IMR-90 (cell line): ENCODE data around the gene KEAP1. TPM values are rescaled to one million over a fixed set of nuclear protein-coding genes. Genes with fewer than 3 reads are reported as not detected.

Experiments
- ATAC-seq: fragments of 200-7000 bp; cut with Tn5 transposase; 2 replicates; pipeline ENCODE4 v1.9.1; 2020; ENCODE audit warnings: low read depth, mild to moderate bottlenecking, moderate library complexity
- BruUV-seq: library from RNA; stranded (reverse); fragments of 400-500 nt; replicated peaks from 2 replicates; lab custom pipeline; 2021; lab: Mats Ljungman, UMichigan
- CTCF ChIA-PET: fragments of 300-600 bp; formaldehyde crosslinking; extraction: SDS; loops from one replicate; lab custom pipeline; 2021; ENCODE audit warnings: antibody characterized with exemption; lab: Yijun Ruan, JAX
- POLR2A ChIA-PET: fragments of 300-600 bp; sonication (Branson Sonifier 250); formaldehyde crosslinking; loops from one replicate; lab custom pipeline; 2022; ENCODE audit warnings: antibody characterized with exemption; ENCODE audit not compliant: unreplicated experiment; lab: Charles Lee
- DNase-seq: peaks from one replicate; pipeline ENCODE4 v3.0.0; 2013
- H2AFZ ChIP-seq: replicated peaks from 2 replicates; pipeline ENCODE3; 2013; ENCODE audit warnings: low read length, mild to moderate bottlenecking; ENCODE audit not compliant: poor library complexity
- H2AK5ac ChIP-seq: 2 replicates; pipeline ENCODE4 v1.6.1; 2013; ENCODE audit warnings: low read depth, low read length, inconsistent platforms
- H2AK9ac ChIP-seq: replicated peaks from 2 replicates; pipeline ENCODE3; 2013; ENCODE audit warnings: mild to moderate bottlenecking, low read depth, low read length, moderate library complexity; ENCODE audit not compliant: poor library complexity
- H2BK120ac ChIP-seq: 2 replicates; pipeline ENCODE4 v1.6.1; 2013; ENCODE audit warnings: low read depth, low read length, inconsistent platforms
- H2BK15ac ChIP-seq: 3 replicates; pipeline ENCODE4 v1.6.1; 2013; ENCODE audit warnings: low read depth, low read length, inconsistent platforms
- H2BK20ac ChIP-seq: 2 replicates; pipeline ENCODE4 v1.6.1; 2013; ENCODE audit warnings: low read depth, mild to moderate bottlenecking, inconsistent platforms, low read length, moderate library complexity
- H2BK5ac ChIP-seq: 2 replicates; pipeline ENCODE4 v1.6.1; 2013; ENCODE audit warnings: mild to moderate bottlenecking, low read depth, low read length, inconsistent platforms; ENCODE audit not compliant: poor library complexity, severe bottlenecking
- H3K14ac ChIP-seq: replicated peaks from 2 replicates; pipeline ENCODE4 v1.6.1; 2013; ENCODE audit warnings: low read depth, low read length, inconsistent platforms
- H3K18ac ChIP-seq: 2 replicates; pipeline ENCODE4 v1.6.1; 2013; ENCODE audit warnings: low read depth, low read length, control low read depth
- H3K23ac ChIP-seq: 2 replicates; pipeline ENCODE4 v1.6.1; 2013; ENCODE audit warnings: low read depth, low read length, inconsistent platforms
- H3K27ac ChIP-seq: 2 replicates; pipeline ENCODE4 v1.5.1; 2013; ENCODE audit warnings: mild to moderate bottlenecking, control low read depth, low read length; ENCODE audit not compliant: insufficient read depth
- H3K27me3 ChIP-seq: 2 replicates; pipeline ENCODE4 v1.6.1; 2013; ENCODE audit warnings: low read length; ENCODE audit not compliant: control insufficient read depth, insufficient read depth
- H3K36me3 ChIP-seq: 2 replicates; pipeline ENCODE4 v1.6.1; 2013; ENCODE audit warnings: low read length, mixed read lengths; ENCODE audit not compliant: control insufficient read depth, insufficient read depth
- H3K4ac ChIP-seq: 2 replicates; pipeline ENCODE4 v1.6.1; 2013; ENCODE audit warnings: low read depth, low read length, inconsistent platforms
- H3K4me1 ChIP-seq: 2 replicates; pipeline ENCODE4 v1.6.1; 2013; ENCODE audit warnings: low read length, mixed read lengths; ENCODE audit not compliant: control insufficient read depth, insufficient read depth
- H3K4me2 ChIP-seq: 2 replicates; pipeline ENCODE4 v1.6.1; 2013; ENCODE audit warnings: low read depth, mild to moderate bottlenecking, control low read depth, low read length, moderate library complexity
- H3K4me3 ChIP-seq: 2 replicates; pipeline ENCODE4 v1.5.1; 2013; ENCODE audit warnings: low read depth, mild to moderate bottlenecking, control low read depth, low read length, moderate library complexity; ENCODE audit not compliant: insufficient read depth
- H3K56ac ChIP-seq: 2 replicates; pipeline ENCODE4 v1.6.1; 2013; ENCODE audit warnings: low read length, inconsistent platforms; ENCODE audit not compliant: insufficient read depth; ENCODE audit errors: extremely low read depth
- H3K79me1 ChIP-seq, 2 experiments: 2 replicates each; pipeline ENCODE4 v1.6.1; 2013; ENCODE audit warnings: low read length in 2 of 2, inconsistent platforms in 1 of 2, low read depth in 1 of 2
- H3K9ac ChIP-seq: 2 replicates; pipeline ENCODE4 v1.6.1; 2013; ENCODE audit warnings: low read depth, low read length, control low read depth
- H3K9me1 ChIP-seq: 2 replicates; pipeline ENCODE4 v1.6.1; 2013; ENCODE audit warnings: low read length, inconsistent platforms; ENCODE audit not compliant: insufficient read depth
- H3K9me3 ChIP-seq: 2 replicates; pipeline ENCODE4 v1.6.1; 2013; ENCODE audit warnings: low read length; ENCODE audit not compliant: control insufficient read depth, insufficient read depth
- H4K20me1 ChIP-seq: 2 replicates; pipeline ENCODE4 v1.6.1; 2013; ENCODE audit warnings: low read length, inconsistent platforms; ENCODE audit not compliant: insufficient read depth
- H4K5ac ChIP-seq: 2 replicates; pipeline ENCODE4 v1.6.1; 2013; ENCODE audit warnings: mild to moderate bottlenecking, low read depth, low read length, control low read depth
- H4K8ac ChIP-seq, 2 experiments: 2 replicates each; pipeline ENCODE4 v1.6.1; 2013; ENCODE audit warnings: low read depth in 2 of 2, low read length in 2 of 2, control low read depth in 1 of 2, inconsistent platforms in 1 of 2
- H4K91ac ChIP-seq: 2 replicates; pipeline ENCODE4 v1.6.1; 2013; ENCODE audit warnings: low read depth, low read length, inconsistent platforms; ENCODE audit not compliant: insufficient read depth
- BHLHE40 ChIP-seq: fragments of 150-350 bp; IDR thresholded peaks from 2 replicates; pipeline ENCODE4 v1.6.1; 2016; ENCODE audit warnings: mild to moderate bottlenecking, low read depth, low read length
- CEBPB ChIP-seq: IDR thresholded peaks from 2 replicates; pipeline ENCODE4 v1.6.1; 2012; ENCODE audit warnings: low read depth, low read length, improper control_type of control experiment
- CHD1 ChIP-seq: IDR thresholded peaks from 2 replicates; pipeline ENCODE4 v1.6.1; 2012; ENCODE audit warnings: low read depth, low read length, improper control_type of control experiment
- FOS ChIP-seq: fragments of 150-350 bp; IDR thresholded peaks from 2 replicates; pipeline ENCODE4 v1.6.1; 2016; ENCODE audit warnings: low read depth, low read length
- MAFK ChIP-seq: IDR thresholded peaks from 2 replicates; pipeline ENCODE4 v1.6.1; 2012; ENCODE audit warnings: low read depth, low read length, improper control_type of control experiment
- MAZ ChIP-seq: IDR thresholded peaks from 2 replicates; pipeline ENCODE4 v1.6.1; 2012; ENCODE audit warnings: low read depth, mild to moderate bottlenecking, low read length, improper control_type of control experiment, moderate library complexity, borderline replicate concordance
- MXI1 ChIP-seq: IDR thresholded peaks from 2 replicates; pipeline ENCODE4 v1.6.1; 2012; ENCODE audit warnings: low read depth, mild to moderate bottlenecking, low read length, moderate library complexity, borderline replicate concordance
- NFE2L2 ChIP-seq: fragments of 150-350 bp; IDR thresholded peaks from 2 replicates; pipeline ENCODE4 v1.6.1; 2016; ENCODE audit warnings: low read depth, mild to moderate bottlenecking, low read length
- POLR2A ChIP-seq: IDR thresholded peaks from 2 replicates; pipeline ENCODE4 v1.6.1; 2012; ENCODE audit warnings: mild to moderate bottlenecking, low read depth, low read length
- RAD21 ChIP-seq: IDR thresholded peaks from 2 replicates; pipeline ENCODE4 v1.6.1; 2012; ENCODE audit warnings: low read length, improper control_type of control experiment
- RCOR1 ChIP-seq: IDR thresholded peaks from 2 replicates; pipeline ENCODE4 v1.6.1; 2012; ENCODE audit warnings: mild to moderate bottlenecking, low read length, improper control_type of control experiment; ENCODE audit not compliant: insufficient replicate concordance
- RFX5 ChIP-seq: IDR thresholded peaks from 2 replicates; pipeline ENCODE4 v1.8.0; 2012; ENCODE audit warnings: low read depth, mild to moderate bottlenecking, low read length, moderate library complexity
- SMC3 ChIP-seq: fragments of 150-350 bp; IDR thresholded peaks from 2 replicates; pipeline ENCODE4 v1.6.1; 2016; ENCODE audit warnings: low read depth, mild to moderate bottlenecking, antibody characterized with exemption, low read length, moderate library complexity
- WGBS, 2 experiments: methylation state at CpG; one replicate each; pipeline versions ENCODE4 v1.1.5 to v1.1.7; 2013; ENCODE audit warnings: missing lambda C conversion rate in 2 of 2; ENCODE audit not compliant: insufficient read length in 1 of 2; ENCODE audit errors: extremely low coverage in 2 of 2; 5-methylcytosine and 5-hydroxymethylcytosine counted together
- dilution Hi-C: fragments of 300-500 bp; cut with HindIII; formaldehyde crosslinking; loops from one replicate; pipeline ENCODE4 v1.14.3; 2018; ENCODE audit warnings: low sequenced_read_pairs; ENCODE audit not compliant: unreplicated experiment
- in situ Hi-C: fragments of 300-500 bp; cut with MboI; formaldehyde crosslinking; loops from 3 replicates; pipeline ENCODE4 v1.14.3; 2019; ENCODE audit warnings: low sequenced_read_pairs, inconsistent platforms, mixed read lengths
- intact Hi-C: fragments of 100-400 bp; cut with micrococcal nuclease; formaldehyde crosslinking; loops from 2 replicates; pipeline ENCODE4 v1.10.0; 2022
- polyA plus RNA-seq, 3 experiments: library from polyadenylated mRNA; depleted of rRNA; stranded (reverse); fragments of >200 nt; gene quantifications; 2 replicates each; pipeline ENCODE4 v1.2.3, GENCODE V29; 2012; ENCODE audit warnings: low replicate concordance in 1 of 3
- total RNA-seq: library from RNA; depleted of rRNA; stranded (reverse); fragments of >200 nt; gene quantifications from 2 replicates; pipeline ENCODE4 v1.2.3, GENCODE V29; 2012
- TF ChIP-seq, protein P1 (sequence below): conservative IDR thresholded peaks from 2 replicates; pipeline ENCODE4 v1.5.1; 2012; ENCODE audit warnings: mild to moderate bottlenecking, low read depth, low read length, improper control_type of control experiment
- TF ChIP-seq, protein P2 (sequence below): fragments of 150-350 bp; IDR thresholded peaks from 2 replicates; pipeline ENCODE4 v1.6.1; 2016; ENCODE audit warnings: low read depth, mild to moderate bottlenecking, low read length, moderate library complexity, borderline replicate concordance
- TF ChIP-seq, protein P3 (sequence below): fragments of 150-350 bp; IDR thresholded peaks from 2 replicates; pipeline ENCODE4 v1.6.1; 2017; ENCODE audit warnings: mild to moderate bottlenecking, antibody characterized with exemption, low read length, low read depth

KEAP1 gene
- total and polyA plus RNA-seq, 2 of the 4 experiments (the other 2 are of a cell fraction), result 63.4 to 81.6 TPM

DNA sequence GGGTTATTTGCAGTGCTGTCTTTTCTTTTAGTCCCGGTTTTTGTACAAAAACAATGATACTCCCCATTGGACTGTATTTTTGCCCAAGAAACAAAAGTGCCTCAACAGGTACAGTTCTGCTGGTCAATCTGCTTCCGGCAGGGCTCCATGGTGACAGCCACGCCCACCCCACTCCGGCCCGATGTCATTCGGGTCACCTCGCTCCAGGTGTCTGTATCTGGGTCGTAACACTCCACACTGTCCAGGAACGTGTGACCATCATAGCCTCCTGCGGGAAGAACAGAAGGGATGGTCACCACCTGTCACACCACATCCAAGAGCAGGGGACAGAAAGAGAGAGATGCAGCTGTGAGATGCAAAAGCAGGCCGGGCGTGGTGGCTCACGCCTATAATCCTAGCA lies 16.6 kb downstream of the KEAP1 start:
- Histone ChIP-seq H3K56ac (no peak overlapping the region), H3K23ac (no peak overlapping the region), H4K91ac (no peak overlapping the region), H4K5ac (no peak overlapping the region), H3K27ac (no peak overlapping the region), H2AK9ac (no peak overlapping the region), H2BK120ac (no peak overlapping the region), H3K18ac (no peak overlapping the region), H2AFZ (no peak overlapping the region), H2BK5ac (no peak overlapping the region), H3K4ac (no peak overlapping the region), H3K9me3 (no peaks in the 10 kb centered on the region), H3K36me3 (peaks cover 50% of the 10 kb centered on the region), H2BK20ac (no peak overlapping the region), H3K79me1 (peaks cover 0 to 22% of the 10 kb centered on the region in 2 experiments; a peak in 1 of 4 replicates), H3K4me2 (no peak overlapping the region), H3K27me3 (no peaks in the 10 kb centered on the region), H3K14ac (no peak overlapping the region), H3K9ac (no peak overlapping the region), H2BK15ac (no peak overlapping the region), H3K4me3 (no peak overlapping the region), H4K8ac (no peak overlapping the region), H4K20me1 (peaks cover 14% of the 10 kb centered on the region), H3K4me1 (no peaks in the 10 kb centered on the region), H3K9me1 (no peaks in the 10 kb centered on the region), H2AK5ac (no peak overlapping the region)
- ChIA-PET CTCF (no interaction called here), POLR2A (no interaction called here)
- 90% methylated on average over 8 of the region's 13 CpGs; no CpG with 5 or more reads in 1 of the 2 experiments for WGBS, 2 experiments
- TF ChIP-seq, protein P1, sequence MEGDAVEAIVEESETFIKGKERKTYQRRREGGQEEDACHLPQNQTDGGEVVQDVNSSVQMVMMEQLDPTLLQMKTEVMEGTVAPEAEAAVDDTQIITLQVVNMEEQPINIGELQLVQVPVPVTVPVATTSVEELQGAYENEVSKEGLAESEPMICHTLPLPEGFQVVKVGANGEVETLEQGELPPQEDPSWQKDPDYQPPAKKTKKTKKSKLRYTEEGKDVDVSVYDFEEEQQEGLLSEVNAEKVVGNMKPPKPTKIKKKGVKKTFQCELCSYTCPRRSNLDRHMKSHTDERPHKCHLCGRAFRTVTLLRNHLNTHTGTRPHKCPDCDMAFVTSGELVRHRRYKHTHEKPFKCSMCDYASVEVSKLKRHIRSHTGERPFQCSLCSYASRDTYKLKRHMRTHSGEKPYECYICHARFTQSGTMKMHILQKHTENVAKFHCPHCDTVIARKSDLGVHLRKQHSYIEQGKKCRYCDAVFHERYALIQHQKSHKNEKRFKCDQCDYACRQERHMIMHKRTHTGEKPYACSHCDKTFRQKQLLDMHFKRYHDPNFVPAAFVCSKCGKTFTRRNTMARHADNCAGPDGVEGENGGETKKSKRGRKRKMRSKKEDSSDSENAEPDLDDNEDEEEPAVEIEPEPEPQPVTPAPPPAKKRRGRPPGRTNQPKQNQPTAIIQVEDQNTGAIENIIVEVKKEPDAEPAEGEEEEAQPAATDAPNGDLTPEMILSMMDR, result no peak
- TF ChIP-seq MAZ, result no peak
- no peak for TF ChIP-seq BHLHE40
- TF ChIP-seq SMC3, result no peak
- TF ChIP-seq, protein P2, sequence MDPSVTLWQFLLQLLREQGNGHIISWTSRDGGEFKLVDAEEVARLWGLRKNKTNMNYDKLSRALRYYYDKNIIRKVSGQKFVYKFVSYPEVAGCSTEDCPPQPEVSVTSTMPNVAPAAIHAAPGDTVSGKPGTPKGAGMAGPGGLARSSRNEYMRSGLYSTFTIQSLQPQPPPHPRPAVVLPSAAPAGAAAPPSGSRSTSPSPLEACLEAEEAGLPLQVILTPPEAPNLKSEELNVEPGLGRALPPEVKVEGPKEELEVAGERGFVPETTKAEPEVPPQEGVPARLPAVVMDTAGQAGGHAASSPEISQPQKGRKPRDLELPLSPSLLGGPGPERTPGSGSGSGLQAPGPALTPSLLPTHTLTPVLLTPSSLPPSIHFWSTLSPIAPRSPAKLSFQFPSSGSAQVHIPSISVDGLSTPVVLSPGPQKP, result no peak
- no peak for TF ChIP-seq FOS
- no peak for TF ChIP-seq POLR2A
- TF ChIP-seq NFE2L2, result no peak
- no peak for TF ChIP-seq CHD1
- no peak for TF ChIP-seq MXI1
- TF ChIP-seq RAD21, result no peak
- TF ChIP-seq MAFK, result no peak
- no peak for TF ChIP-seq RFX5
- TF ChIP-seq, protein P3, sequence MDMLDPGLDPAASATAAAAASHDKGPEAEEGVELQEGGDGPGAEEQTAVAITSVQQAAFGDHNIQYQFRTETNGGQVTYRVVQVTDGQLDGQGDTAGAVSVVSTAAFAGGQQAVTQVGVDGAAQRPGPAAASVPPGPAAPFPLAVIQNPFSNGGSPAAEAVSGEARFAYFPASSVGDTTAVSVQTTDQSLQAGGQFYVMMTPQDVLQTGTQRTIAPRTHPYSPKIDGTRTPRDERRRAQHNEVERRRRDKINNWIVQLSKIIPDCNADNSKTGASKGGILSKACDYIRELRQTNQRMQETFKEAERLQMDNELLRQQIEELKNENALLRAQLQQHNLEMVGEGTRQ, result no peak
- TF ChIP-seq RCOR1, result no peak
- TF ChIP-seq CEBPB, result no peak
- DNase-seq (no peak), ATAC-seq (no peak)
- in situ Hi-C loops, result no loop called here
- dilution Hi-C loops, result no loop called here
- intact Hi-C loops, result loop anchor here (10.0 kb wide), 1 partner anchor 158 kb away; no protein-coding TSS in a partner anchor
- no TSS peak for BruUV-seq
